Keratinocyte (primary cell): ENCODE data around the gene MANEAL. TPM values are rescaled to one million over a fixed set of nuclear protein-coding genes. Genes with fewer than 3 reads are reported as not detected.

ENCODE experiments used
- DNase-seq: peaks from one replicate; pipeline ENCODE4 v3.0.0-alpha.2; 2011; ENCODE audit warnings: low read depth, missing footprints, low spot score
- FAIRE-seq: peaks from 2 replicates; lab custom pipeline; 2011; peaks lifted over from hg19 to GRCh38; lab: Jason Lieb, UNC
- H2AFZ ChIP-seq: 2 replicates; pipeline ENCODE4 v1.6.0; 2012; ENCODE audit warnings: low read length, control low read depth, inconsistent platforms; ENCODE audit not compliant: control insufficient read depth
- H3K27ac ChIP-seq: 2 replicates; pipeline ENCODE4 v1.5.1; 2011; ENCODE audit warnings: low read length; ENCODE audit not compliant: control insufficient read depth, insufficient read depth
- H3K27me3 ChIP-seq: 3 replicates; pipeline ENCODE4 v1.6.0; 2011; ENCODE audit warnings: low read length; ENCODE audit not compliant: control insufficient read depth, insufficient read depth; ENCODE audit errors: extremely low read depth
- H3K36me3 ChIP-seq, 2 experiments: 2 replicates in 1 of 2; 3 replicates in 1 of 2; pipeline ENCODE4 v1.5.1; 2011; ENCODE audit warnings: low read length in 2 of 2, mild to moderate bottlenecking in 1 of 2; ENCODE audit not compliant: control insufficient read depth in 2 of 2, insufficient read depth in 2 of 2; ENCODE audit errors: extremely low read depth in 1 of 2
- H3K4me1 ChIP-seq: 3 replicates; pipeline ENCODE4 v1.5.1; 2011; ENCODE audit warnings: low read length; ENCODE audit not compliant: control insufficient read depth, insufficient read depth; ENCODE audit errors: extremely low read depth
- H3K4me2 ChIP-seq: 3 replicates; pipeline ENCODE4 v1.6.0; 2011; ENCODE audit warnings: low read depth, low read length; ENCODE audit not compliant: control insufficient read depth, insufficient read depth; ENCODE audit errors: extremely low read depth
- H3K4me3 ChIP-seq, 3 experiments: fragments of 200-600 bp in 1 of 3; sonication (generic) in 1 of 3; 2 replicates in 2 of 3; 3 replicates in 1 of 3; pipeline ENCODE4 v1.5.1; 2011 to 2016; ENCODE audit warnings: low read length in 3 of 3, mild to moderate bottlenecking in 3 of 3, control low read depth in 2 of 3, inconsistent platforms in 1 of 3, low read depth in 1 of 3, mixed read lengths in 1 of 3, mixed run types in 1 of 3, moderate library complexity in 1 of 3; ENCODE audit not compliant: control insufficient read depth in 2 of 3, insufficient read depth in 2 of 3; ENCODE audit errors: extremely low read depth in 1 of 3
- H3K79me2 ChIP-seq: 2 replicates; pipeline ENCODE4 v1.6.0; 2012; ENCODE audit warnings: low read length; ENCODE audit not compliant: control insufficient read depth, insufficient read depth
- H3K9ac ChIP-seq: 3 replicates; pipeline ENCODE4 v1.6.0; 2011; ENCODE audit warnings: low read length; ENCODE audit not compliant: control insufficient read depth, insufficient read depth; ENCODE audit errors: extremely low read depth
- H3K9me1 ChIP-seq: 3 replicates; pipeline ENCODE4 v1.6.0; 2011; ENCODE audit warnings: low read length; ENCODE audit not compliant: control insufficient read depth, insufficient read depth; ENCODE audit errors: extremely low read depth
- H3K9me3 ChIP-seq: 2 replicates; pipeline ENCODE4 v1.5.1; 2012; ENCODE audit warnings: low read depth, low read length; ENCODE audit not compliant: control insufficient read depth
- H4K20me1 ChIP-seq: 3 replicates; pipeline ENCODE4 v1.6.0; 2011; ENCODE audit warnings: low read length; ENCODE audit not compliant: control insufficient read depth, insufficient read depth; ENCODE audit errors: extremely low read depth
- EZH2 ChIP-seq: IDR thresholded peaks from one replicate; pipeline ENCODE4 v1.6.1; 2012; ENCODE audit warnings: inconsistent platforms, mild to moderate bottlenecking, low read length, moderate library complexity
- dilution Hi-C: fragments of 300-500 bp; cut with MboI; formaldehyde crosslinking; loops from one replicate; pipeline ENCODE4 v1.7.0; 2020; ENCODE audit warnings: low sequenced_read_pairs; ENCODE audit not compliant: extremely low pct_ligation_motif_present
- polyA plus RNA-seq, 5 experiments: library from polyadenylated mRNA; depleted of rRNA in 3 of 5; stranded (reverse) in 3 of 5; stranded (forward) in 1 of 5; unstranded in 1 of 5; fragments of >200 nt; gene quantifications; 1 replicate in 1 of 5; 2 replicates in 3 of 5; 3 replicates in 1 of 5; pipeline versions ENCODE4 v1.2.1 to v1.2.3, GENCODE V29; 2011 to 2012; ENCODE audit warnings: missing spikeins in 2 of 5, low read depth in 1 of 5, low replicate concordance in 1 of 5
- TF ChIP-seq, protein P1 (sequence below), 3 experiments: IDR thresholded peaks in 1 of 3; conservative IDR thresholded peaks in 1 of 3; optimal IDR thresholded peaks in 1 of 3; 2 replicates in 2 of 3; 3 replicates in 1 of 3; pipeline versions ENCODE3 to v1.5.1; 2011; ENCODE audit warnings: low read length in 3 of 3, mild to moderate bottlenecking in 3 of 3, moderate library complexity in 2 of 3, control low read depth in 1 of 3, inconsistent platforms in 1 of 3; ENCODE audit not compliant: insufficient read depth in 2 of 3; ENCODE audit errors: extremely low read depth in 1 of 3

The MANEAL gene
- polyA plus RNA-seq, 1 donor (not counting 4 experiments of a cell fraction or from before 2014, with no cell fraction given) = 0.37 TPM

DNA sequence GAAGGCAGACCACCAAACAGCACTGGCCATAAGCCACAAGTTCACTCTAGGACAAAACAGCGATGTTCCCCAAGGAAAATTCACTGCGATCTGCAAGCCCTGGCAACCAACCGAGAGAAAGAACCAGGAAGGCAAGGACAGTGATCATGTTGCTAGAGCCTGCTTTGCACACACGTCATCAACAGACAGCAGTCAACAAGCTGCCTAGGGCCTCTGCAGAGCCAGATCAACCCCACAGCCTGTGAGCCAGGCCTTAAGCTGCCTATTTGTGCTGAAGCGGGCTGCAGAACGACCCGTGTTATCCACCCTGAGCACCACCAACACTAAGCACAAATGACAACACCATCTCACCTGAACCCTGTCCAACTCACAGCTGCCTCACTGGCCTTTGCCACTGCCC lies 20.6 kb downstream of the MANEAL start:
- H3K9me3 ChIP-seq = no peaks in the 10 kb centered on the region
- peaks cover 19 to 26% of the 10 kb centered on the region in 2 experiments for H3K36me3 ChIP-seq
- H4K20me1 ChIP-seq = no peaks in the 10 kb centered on the region
- peaks cover under 1% of the 10 kb centered on the region for H3K4me1 ChIP-seq
- H3K9ac ChIP-seq = no peak overlapping the region
- H3K4me2 ChIP-seq = no peak overlapping the region
- no peaks in the 10 kb centered on the region for H3K27me3 ChIP-seq
- H3K9me1 ChIP-seq = peaks cover 6% of the 10 kb centered on the region
- H2AFZ ChIP-seq = no peak overlapping the region
- H3K4me3 ChIP-seq = no peak overlapping the region
- FAIRE-seq = no peak
- no peak for DNase-seq
- dilution Hi-C loops = no loop called here
- no peak for TF ChIP-seq EZH2
- TF ChIP-seq, protein P1, sequence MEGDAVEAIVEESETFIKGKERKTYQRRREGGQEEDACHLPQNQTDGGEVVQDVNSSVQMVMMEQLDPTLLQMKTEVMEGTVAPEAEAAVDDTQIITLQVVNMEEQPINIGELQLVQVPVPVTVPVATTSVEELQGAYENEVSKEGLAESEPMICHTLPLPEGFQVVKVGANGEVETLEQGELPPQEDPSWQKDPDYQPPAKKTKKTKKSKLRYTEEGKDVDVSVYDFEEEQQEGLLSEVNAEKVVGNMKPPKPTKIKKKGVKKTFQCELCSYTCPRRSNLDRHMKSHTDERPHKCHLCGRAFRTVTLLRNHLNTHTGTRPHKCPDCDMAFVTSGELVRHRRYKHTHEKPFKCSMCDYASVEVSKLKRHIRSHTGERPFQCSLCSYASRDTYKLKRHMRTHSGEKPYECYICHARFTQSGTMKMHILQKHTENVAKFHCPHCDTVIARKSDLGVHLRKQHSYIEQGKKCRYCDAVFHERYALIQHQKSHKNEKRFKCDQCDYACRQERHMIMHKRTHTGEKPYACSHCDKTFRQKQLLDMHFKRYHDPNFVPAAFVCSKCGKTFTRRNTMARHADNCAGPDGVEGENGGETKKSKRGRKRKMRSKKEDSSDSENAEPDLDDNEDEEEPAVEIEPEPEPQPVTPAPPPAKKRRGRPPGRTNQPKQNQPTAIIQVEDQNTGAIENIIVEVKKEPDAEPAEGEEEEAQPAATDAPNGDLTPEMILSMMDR (optimal IDR thresholded peaks at IDR 0.05 in 1 of 3, IDR thresholded peaks at IDR 0.05 in 1 of 3, conservative IDR thresholded peaks at IDR 0.05 in 1 of 3; ENCODE audit: extremely low read depth in 1 of 3, insufficient read depth in 2 of 3, low read length in 3 of 3) = no peak
- H3K79me2 ChIP-seq = peaks cover 19% of the 10 kb centered on the region
- no peak overlapping the region for H3K27ac ChIP-seq

DNA sequence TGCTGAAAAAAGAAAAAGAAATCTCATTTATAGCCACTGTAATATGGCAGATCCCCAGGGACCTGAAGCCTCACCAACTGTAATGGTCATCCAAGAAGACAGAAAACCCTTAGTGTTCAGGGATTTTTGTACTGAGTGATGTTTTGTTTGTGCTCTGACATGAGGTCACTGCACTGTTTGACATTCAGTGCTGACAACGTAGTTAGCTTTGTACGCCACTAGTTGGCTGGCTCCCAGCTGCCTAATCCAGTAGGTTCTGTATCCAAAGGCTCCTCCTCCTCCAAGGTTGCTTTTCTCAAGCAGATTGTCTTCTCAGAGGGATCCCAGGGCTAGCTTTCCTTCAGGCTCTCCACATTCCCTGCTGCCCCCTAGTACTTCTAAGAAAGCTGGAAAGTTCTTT lies 23.8 kb downstream of the MANEAL start:
- Histone ChIP-seq H3K9ac (no peak overlapping the region), H3K4me2 (no peak overlapping the region), H3K27me3 (no peaks in the 10 kb centered on the region), H3K9me3 (no peaks in the 10 kb centered on the region), H3K4me3 (no peak overlapping the region), H4K20me1 (no peaks in the 10 kb centered on the region), H3K9me1 (peaks cover 6% of the 10 kb centered on the region), H3K79me2 (peaks cover 13% of the 10 kb centered on the region), H3K36me3 (peaks cover 26 to 45% of the 10 kb centered on the region in 2 experiments), H3K27ac (no peak overlapping the region), H3K4me1 (no peaks in the 10 kb centered on the region), H2AFZ (no peak overlapping the region)
- FAIRE-seq = peak; percentile 51
- TF ChIP-seq, protein P1 (optimal IDR thresholded peaks at IDR 0.05 in 1 of 3, IDR thresholded peaks at IDR 0.05 in 1 of 3, conservative IDR thresholded peaks at IDR 0.05 in 1 of 3; ENCODE audit: extremely low read depth in 1 of 3, insufficient read depth in 2 of 3, low read length in 3 of 3) = no peak
- no peak for TF ChIP-seq EZH2
- dilution Hi-C loops = no loop called here
- DNase-seq = no peak
